ENCODE data around the gene MTHFD1. TPM values are rescaled to one million over a fixed set of nuclear protein-coding genes. Genes with fewer than 3 reads are reported as not detected.

Gene MTHFD1
- total RNA-seq, 4 donors from 2014 or later = 33.3 to 39.9 (median 35.8) TPM

DNA sequence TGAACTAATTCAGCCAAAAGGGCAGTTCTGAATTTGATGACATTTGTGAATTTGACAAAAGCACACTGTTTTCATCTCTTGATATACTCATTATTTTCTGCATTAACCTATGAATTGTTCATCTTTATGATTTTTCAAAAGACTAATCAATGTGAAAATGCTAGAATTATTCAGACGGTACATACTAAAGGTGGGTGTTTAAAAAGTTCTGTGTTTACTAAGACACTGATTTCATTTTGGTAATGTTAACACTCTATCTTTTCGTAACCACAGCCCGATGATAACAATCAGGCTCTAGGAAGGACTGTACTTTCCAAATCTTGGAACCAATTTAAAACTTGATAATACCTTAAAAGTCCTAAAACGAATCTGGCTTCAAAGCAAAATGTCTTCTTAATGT is 86.5 kb downstream of the MTHFD1 start:
- no peak overlapping the region for H3K4me3 ChIP-seq
- no peak for DNase-seq (ENCODE audit: extremely low spot score)
- no peaks in the 10 kb centered on the region for H3K27me3 ChIP-seq
- no peaks in the 10 kb centered on the region for H3K9me3 ChIP-seq
- TF ChIP-seq POLR2AphosphoS5 (IDR thresholded peaks at IDR 0.05) = no peak
- TF ChIP-seq, protein P1, sequence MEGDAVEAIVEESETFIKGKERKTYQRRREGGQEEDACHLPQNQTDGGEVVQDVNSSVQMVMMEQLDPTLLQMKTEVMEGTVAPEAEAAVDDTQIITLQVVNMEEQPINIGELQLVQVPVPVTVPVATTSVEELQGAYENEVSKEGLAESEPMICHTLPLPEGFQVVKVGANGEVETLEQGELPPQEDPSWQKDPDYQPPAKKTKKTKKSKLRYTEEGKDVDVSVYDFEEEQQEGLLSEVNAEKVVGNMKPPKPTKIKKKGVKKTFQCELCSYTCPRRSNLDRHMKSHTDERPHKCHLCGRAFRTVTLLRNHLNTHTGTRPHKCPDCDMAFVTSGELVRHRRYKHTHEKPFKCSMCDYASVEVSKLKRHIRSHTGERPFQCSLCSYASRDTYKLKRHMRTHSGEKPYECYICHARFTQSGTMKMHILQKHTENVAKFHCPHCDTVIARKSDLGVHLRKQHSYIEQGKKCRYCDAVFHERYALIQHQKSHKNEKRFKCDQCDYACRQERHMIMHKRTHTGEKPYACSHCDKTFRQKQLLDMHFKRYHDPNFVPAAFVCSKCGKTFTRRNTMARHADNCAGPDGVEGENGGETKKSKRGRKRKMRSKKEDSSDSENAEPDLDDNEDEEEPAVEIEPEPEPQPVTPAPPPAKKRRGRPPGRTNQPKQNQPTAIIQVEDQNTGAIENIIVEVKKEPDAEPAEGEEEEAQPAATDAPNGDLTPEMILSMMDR (IDR thresholded peaks at IDR 0.05) = no peak
- TF ChIP-seq POLR2A (IDR thresholded peaks at IDR 0.05; ENCODE audit: low read depth) = no peak
- no peak for TF ChIP-seq EP300 (IDR thresholded peaks at IDR 0.05)
- WGBS = 76% methylated on average over 4 of the region's 4 CpGs
- H3K36me3 ChIP-seq = peaks cover 0 to 12% (median 3%) of the 10 kb centered on the region in 4 donors
- no peak overlapping the region for H3K27ac ChIP-seq (replicated peaks in 1 of 4)
- intact Hi-C loops (cut with DNase I) = loop anchor here (5.0 kb wide), 3 partner anchors 37 to 132 kb away; no protein-coding TSS in a partner anchor
- H3K4me1 ChIP-seq = no peaks in the 10 kb centered on the region

DNA sequence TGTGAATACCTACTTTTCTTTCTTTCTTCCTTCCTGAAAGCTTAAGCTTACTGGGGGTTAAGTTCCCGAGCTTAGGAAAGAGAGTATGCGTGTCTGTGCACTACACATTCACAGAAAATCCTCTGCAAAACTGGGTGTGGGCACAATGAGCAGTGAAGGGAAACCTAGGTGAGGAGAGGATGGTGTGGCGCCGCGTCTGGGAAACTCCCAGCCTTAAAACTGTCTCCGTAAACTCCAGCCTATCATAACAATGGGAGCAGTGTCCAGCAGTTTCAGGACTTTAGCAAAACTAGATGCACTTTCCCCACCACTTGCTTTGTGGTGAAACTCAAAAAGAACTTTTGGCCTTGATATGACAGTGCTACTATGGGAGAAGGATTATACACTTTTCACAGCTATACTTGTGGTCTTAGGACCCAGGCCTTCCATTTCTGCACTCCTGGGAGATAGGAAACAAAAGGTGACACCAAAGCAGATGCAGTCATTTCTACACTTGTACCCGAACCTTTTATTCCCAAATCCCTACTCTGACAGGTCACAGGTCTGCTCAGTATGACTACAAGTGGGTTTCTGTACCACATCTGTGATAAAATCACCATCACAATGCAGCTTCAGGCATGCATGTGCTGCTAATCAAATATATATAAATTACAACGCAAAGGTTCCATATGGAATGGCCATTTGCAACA is 87.6 kb downstream of the MTHFD1 start:
- Histone ChIP-seq H3K27ac (replicated peaks in 1 of 4) (no peak overlapping the region), H3K4me3 (no peak overlapping the region), H3K27me3 (no peaks in the 10 kb centered on the region), H3K36me3 (peaks cover 0 to 16% (median 5%) of the 10 kb centered on the region in 4 donors), H3K9me3 (no peaks in the 10 kb centered on the region), H3K4me1 (no peaks in the 10 kb centered on the region)
- no peak for DNase-seq (ENCODE audit: extremely low spot score)
- TF ChIP-seq, protein P1 (IDR thresholded peaks at IDR 0.05) = no peak
- no peak for TF ChIP-seq EP300 (IDR thresholded peaks at IDR 0.05)
- TF ChIP-seq POLR2A (IDR thresholded peaks at IDR 0.05; ENCODE audit: low read depth) = no peak
- TF ChIP-seq POLR2AphosphoS5 (IDR thresholded peaks at IDR 0.05) = no peak
- intact Hi-C loops (cut with DNase I) = loop anchor here (5.0 kb wide), 3 partner anchors 37 to 133 kb away; no protein-coding TSS in a partner anchor
- WGBS = 90% methylated on average over 8 of the region's 8 CpGs

DNA sequence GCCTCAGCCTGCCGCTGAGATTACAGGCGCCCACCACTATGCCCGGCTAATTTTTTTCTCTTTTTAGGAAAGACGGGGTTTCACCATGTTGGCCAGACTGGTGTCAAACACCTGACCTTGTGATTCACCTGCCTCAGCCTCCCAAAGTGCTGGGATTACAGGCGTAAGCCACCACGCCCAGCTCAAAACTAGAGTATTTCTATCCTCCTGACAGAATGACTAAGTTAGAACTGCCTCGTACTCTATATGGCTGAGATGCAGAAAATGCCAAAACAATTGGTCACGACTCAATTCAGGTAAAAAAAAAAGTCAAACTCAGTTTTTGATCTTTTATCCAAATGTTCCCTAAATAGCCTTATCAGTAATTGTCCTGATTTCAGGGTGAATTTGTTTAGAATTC is 88.3 kb downstream of the MTHFD1 start:
- 97% methylated on average over 8 of the region's 8 CpGs for WGBS
- H3K4me1 ChIP-seq = no peaks in the 10 kb centered on the region
- intact Hi-C loops (cut with DNase I) = loop anchor here (5.0 kb wide), 3 partner anchors 36 to 134 kb away; no protein-coding TSS in a partner anchor
- no peaks in the 10 kb centered on the region for H3K9me3 ChIP-seq
- H3K36me3 ChIP-seq = peaks cover 0 to 21% (median 8%) of the 10 kb centered on the region in 4 donors
- H3K4me3 ChIP-seq = no peak overlapping the region
- TF ChIP-seq POLR2A (IDR thresholded peaks at IDR 0.05; ENCODE audit: low read depth) (no peak), POLR2AphosphoS5 (IDR thresholded peaks at IDR 0.05) (no peak), EP300 (IDR thresholded peaks at IDR 0.05) (no peak)
- TF ChIP-seq, protein P1 (IDR thresholded peaks at IDR 0.05) = no peak
- no peak overlapping the region for H3K27ac ChIP-seq (replicated peaks in 1 of 4)
- no peaks in the 10 kb centered on the region for H3K27me3 ChIP-seq
- DNase-seq (ENCODE audit: extremely low spot score) = no peak

DNA sequence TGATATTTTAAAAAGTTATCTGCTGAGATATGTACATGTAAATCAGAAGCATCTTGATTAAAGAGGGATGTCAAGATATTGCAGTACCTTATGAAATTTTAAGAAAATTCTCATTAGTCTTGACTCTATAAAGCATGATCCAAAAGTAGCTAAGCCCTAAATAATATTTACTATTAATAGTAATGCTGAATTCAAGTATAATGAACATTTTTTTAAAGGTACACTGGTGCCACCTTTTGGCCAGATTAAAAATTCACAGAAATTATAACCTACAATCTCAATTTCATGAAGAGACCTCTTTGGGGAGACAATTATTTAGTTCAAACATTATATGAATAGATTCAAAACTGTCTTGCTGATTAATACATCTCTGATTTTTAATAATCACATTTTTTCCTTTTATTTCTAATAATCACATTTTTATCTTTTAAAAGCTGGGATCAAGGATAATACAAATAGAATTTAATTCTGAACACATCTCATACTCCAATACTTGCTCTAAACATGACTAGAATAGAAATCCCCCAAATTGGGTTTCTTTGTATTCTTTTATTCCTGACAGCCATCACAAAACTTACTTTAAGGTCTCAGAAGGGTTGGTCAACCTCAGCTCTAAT is 90.6 kb downstream of the MTHFD1 start:
- Histone ChIP-seq H3K27me3 (no peaks in the 10 kb centered on the region), H3K4me1 (no peaks in the 10 kb centered on the region), H3K4me3 (no peak overlapping the region), H3K36me3 (peaks cover 0 to 21% (median 8%) of the 10 kb centered on the region in 4 donors), H3K27ac (replicated peaks in 1 of 4) (no peak overlapping the region), H3K9me3 (no peaks in the 10 kb centered on the region)
- no peak for DNase-seq (ENCODE audit: extremely low spot score)
- intact Hi-C loops (cut with DNase I) = loop anchor here (5.0 kb wide), 3 partner anchors 34 to 136 kb away; no protein-coding TSS in a partner anchor
- TF ChIP-seq, protein P1 (IDR thresholded peaks at IDR 0.05) = peak; percentile 43 to 57 (median 51)
- TF ChIP-seq POLR2AphosphoS5 (IDR thresholded peaks at IDR 0.05) (no peak), EP300 (IDR thresholded peaks at IDR 0.05) (no peak), POLR2A (IDR thresholded peaks at IDR 0.05; ENCODE audit: low read depth) (no peak)
